Measurements from ENCODE around the gene CDH15. TPM values are rescaled to one million over a fixed set of nuclear protein-coding genes. Genes with fewer than 3 reads are reported as not detected.

Gene CDH15
- total RNA-seq, 1 donor from 2014 or later = not detected

GRCh38 chr16:89200850-89201411, 29.4 kb downstream of the CDH15 start:
- TF ChIP-seq CTCF (conservative IDR thresholded peaks at IDR 0.05) = no peak
- Mint-ChIP-seq H3K9me3 (no peaks in the 10 kb centered on the region), H3K36me3 (ENCODE audit: low read depth) (peaks cover 7% of the 10 kb centered on the region), H3K4me1 (no peaks in the 10 kb centered on the region), H3K27ac (ENCODE audit: unreplicated experiment) (no peak overlapping the region), H3K4me3 (no peak overlapping the region), H3K27me3 (ENCODE audit: low read depth) (peaks cover 61% of the 10 kb centered on the region)
- DNase-seq (ENCODE audit: low read depth, low spot score) = no peak

- Mint-ChIP-seq H3K4me1 (no peaks in the 10 kb centered on the region), H3K27ac (ENCODE audit: unreplicated experiment) (no peak overlapping the region), H3K36me3 (ENCODE audit: low read depth) (peaks cover 7% of the 10 kb centered on the region), H3K27me3 (ENCODE audit: low read depth) (peaks cover 67% of the 10 kb centered on the region), H3K9me3 (no peaks in the 10 kb centered on the region), H3K4me3 (peak overlapping the region; percentile 71)
- TF ChIP-seq CTCF (conservative IDR thresholded peaks at IDR 0.05) = no peak
- DNase-seq (ENCODE audit: low read depth, low spot score) = peak; percentile 82
These were observed 30.2 kb downstream of the CDH15 start for GRCh38 chr16:89201439-89202377.

GRCh38 chr16:89202422-89203215, 31.1 kb downstream of the CDH15 start:
- no peaks in the 10 kb centered on the region for H3K4me1 Mint-ChIP-seq
- DNase-seq (ENCODE audit: low read depth, low spot score) = no peak
- peaks cover 69% of the 10 kb centered on the region for H3K27me3 Mint-ChIP-seq (ENCODE audit: low read depth)
- TF ChIP-seq CTCF (conservative IDR thresholded peaks at IDR 0.05) = no peak
- H3K36me3 Mint-ChIP-seq (ENCODE audit: low read depth) = peaks cover 7% of the 10 kb centered on the region
- H3K27ac Mint-ChIP-seq (ENCODE audit: unreplicated experiment) = no peak overlapping the region
- peak overlapping the region; percentile 71 for H3K4me3 Mint-ChIP-seq
- H3K9me3 Mint-ChIP-seq = no peaks in the 10 kb centered on the region

- Mint-ChIP-seq H3K4me1 (no peaks in the 10 kb centered on the region), H3K27ac (ENCODE audit: unreplicated experiment) (no peak overlapping the region), H3K9me3 (no peaks in the 10 kb centered on the region), H3K27me3 (ENCODE audit: low read depth) (peaks cover 69% of the 10 kb centered on the region), H3K4me3 (no peak overlapping the region), H3K36me3 (ENCODE audit: low read depth) (peaks cover 3% of the 10 kb centered on the region)
- TF ChIP-seq CTCF (conservative IDR thresholded peaks at IDR 0.05) = no peak
- DNase-seq (ENCODE audit: low read depth, low spot score) = no peak
These were observed 36.4 kb downstream of the CDH15 start for GRCh38 chr16:89207993-89208392.

GRCh38 chr16:89209522-89210044, 38.0 kb downstream of the CDH15 start:
- DNase-seq (ENCODE audit: low read depth, low spot score) = no peak
- Mint-ChIP-seq H3K27me3 (ENCODE audit: low read depth) (peaks cover 53% of the 10 kb centered on the region), H3K27ac (ENCODE audit: unreplicated experiment) (no peak overlapping the region), H3K4me3 (no peak overlapping the region), H3K36me3 (ENCODE audit: low read depth) (no peaks in the 10 kb centered on the region), H3K4me1 (no peaks in the 10 kb centered on the region), H3K9me3 (no peaks in the 10 kb centered on the region)
- TF ChIP-seq CTCF (conservative IDR thresholded peaks at IDR 0.05) = no peak
